K562 (cell line): ENCODE data around the gene VAT1L.

ENCODE experiments used
- ATF7 ChIP-seq: fragments of 450-650 bp; IDR thresholded peaks from 2 replicates; pipeline ENCODE4 v1.7.1; 2014; ENCODE audit warnings: mild to moderate bottlenecking, moderate library complexity
- EGR1 ChIP-seq: fragments of 450-650 bp; conservative IDR thresholded peaks from 2 replicates; pipeline ENCODE4 v1.6.1; 2017; ENCODE audit warnings: mild to moderate bottlenecking
- EZH2 ChIP-seq: IDR thresholded peaks from 2 replicates; pipeline ENCODE4 v1.6.1; 2012; ENCODE audit warnings: low read depth, mild to moderate bottlenecking, inconsistent platforms, low read length, borderline replicate concordance
- GABPA ChIP-seq: fragments of 200-800 bp; sonication (Bioruptor generic); conservative IDR thresholded peaks from 2 replicates; pipeline ENCODE4 v1.6.1; 2016; ENCODE audit warnings: low read depth, missing genetic modification characterization, missing compliant biosample characterization
- HDAC2 ChIP-seq: fragments of 450-650 bp; IDR thresholded peaks from 2 replicates; pipeline ENCODE4 v1.6.1; 2016; ENCODE audit warnings: mild to moderate bottlenecking
- NFIX ChIP-seq: fragments of 250-450 bp; sonication (Bioruptor Pico); IDR thresholded peaks from 2 replicates; pipeline ENCODE4 v1.4.0; 2020; ENCODE audit warnings: low read depth, mild to moderate bottlenecking, moderate library complexity
- POLR2AphosphoS5 ChIP-seq: IDR thresholded peaks from 2 replicates; pipeline ENCODE4 v1.6.1; 2011; ENCODE audit warnings: mild to moderate bottlenecking, low read depth, low read length, moderate library complexity; ENCODE audit not compliant: control insufficient read depth, insufficient read depth

GRCh38 chr16:78001451-78002025 lies 213.2 kb downstream of the VAT1L start:
- TF ChIP-seq ATF7 (no peak), GABPA (no peak), EZH2 (no peak), EGR1 (no peak), POLR2AphosphoS5 (no peak), HDAC2 (no peak), NFIX (CRISPR knock-in tag) (no peak)
